Suprapubic skin (tissue), 4 donors: Measurements from ENCODE around the gene FRAT1. TPM values are rescaled to one million over a fixed set of nuclear protein-coding genes. Genes with fewer than 3 reads are reported as not detected.
A peak's percentile ranks its signal among the peaks of the same experiment; 100 is the strongest.
"Not testable (repeated sequence)": the region's sequence is repeated elsewhere in the genome, so short reads cannot be mapped to it uniquely, and the experiment has no call there.

Source experiments
- DNase-seq, 2 donors: peaks; one replicate each; pipeline ENCODE4 v3.0.0-alpha.2; 2019; ENCODE audit warnings: low spot score in 2 of 2
- H3K27ac ChIP-seq: fragments of 200-600 bp; sonication (generic); one replicate; pipeline ENCODE4 v1.5.1; 2019
- H3K27me3 ChIP-seq: fragments of 200-600 bp; sonication (generic); one replicate; pipeline ENCODE4 v1.5.1; 2019
- H3K36me3 ChIP-seq: fragments of 200-600 bp; sonication (generic); one replicate; pipeline ENCODE4 v1.5.1; 2019
- H3K4me1 ChIP-seq: fragments of 200-600 bp; sonication (generic); one replicate; pipeline ENCODE4 v1.5.1; 2019
- H3K4me3 ChIP-seq: fragments of 200-600 bp; sonication (generic); one replicate; pipeline ENCODE4 v1.5.1; 2019; ENCODE audit warnings: mild to moderate bottlenecking
- H3K9me3 ChIP-seq: fragments of 200-600 bp; sonication (generic); one replicate; pipeline ENCODE4 v1.5.1; 2019
- EP300 ChIP-seq: sonication (generic); formaldehyde crosslinking; IDR thresholded peaks from one replicate; pipeline ENCODE4 v1.6.1; 2017; ENCODE audit warnings: antibody characterized with exemption
- POLR2A ChIP-seq, 2 donors: fragments of 450-650 bp; IDR thresholded peaks; one replicate each; pipeline ENCODE4 v1.6.1; 2017; ENCODE audit warnings: antibody characterized with exemption in 2 of 2, mild to moderate bottlenecking in 2 of 2, moderate library complexity in 2 of 2
- POLR2AphosphoS5 ChIP-seq, 3 donors: sonication (generic); formaldehyde crosslinking; IDR thresholded peaks; one replicate each; pipeline ENCODE4 v1.6.1; 2017; ENCODE audit warnings: antibody characterized with exemption in 3 of 3
- WGBS: methylation state at CpG from one replicate; pipeline ENCODE4 v1.1.5; 2018; 5-methylcytosine and 5-hydroxymethylcytosine counted together
- total RNA-seq, 4 donors: library from RNA; depleted of rRNA; stranded (reverse); fragments of >200 nt; gene quantifications; one replicate each; pipeline ENCODE4 v1.1.0, GENCODE V29; 2016
- TF ChIP-seq, protein P1 (sequence below), 2 donors: fragments of 200-600 bp in 1 of 2; fragments of 450-650 bp in 1 of 2; sonication (generic) in 1 of 2; IDR thresholded peaks; one replicate each; pipeline ENCODE4 v1.5.1; 2016 to 2019; ENCODE audit warnings: antibody characterized with exemption in 2 of 2, mild to moderate bottlenecking in 1 of 2, moderate library complexity in 1 of 2

FRAT1 gene
- total RNA-seq, 4 donors from 2014 or later = 5.2 to 8.4 (median 7.2) TPM

DNA sequence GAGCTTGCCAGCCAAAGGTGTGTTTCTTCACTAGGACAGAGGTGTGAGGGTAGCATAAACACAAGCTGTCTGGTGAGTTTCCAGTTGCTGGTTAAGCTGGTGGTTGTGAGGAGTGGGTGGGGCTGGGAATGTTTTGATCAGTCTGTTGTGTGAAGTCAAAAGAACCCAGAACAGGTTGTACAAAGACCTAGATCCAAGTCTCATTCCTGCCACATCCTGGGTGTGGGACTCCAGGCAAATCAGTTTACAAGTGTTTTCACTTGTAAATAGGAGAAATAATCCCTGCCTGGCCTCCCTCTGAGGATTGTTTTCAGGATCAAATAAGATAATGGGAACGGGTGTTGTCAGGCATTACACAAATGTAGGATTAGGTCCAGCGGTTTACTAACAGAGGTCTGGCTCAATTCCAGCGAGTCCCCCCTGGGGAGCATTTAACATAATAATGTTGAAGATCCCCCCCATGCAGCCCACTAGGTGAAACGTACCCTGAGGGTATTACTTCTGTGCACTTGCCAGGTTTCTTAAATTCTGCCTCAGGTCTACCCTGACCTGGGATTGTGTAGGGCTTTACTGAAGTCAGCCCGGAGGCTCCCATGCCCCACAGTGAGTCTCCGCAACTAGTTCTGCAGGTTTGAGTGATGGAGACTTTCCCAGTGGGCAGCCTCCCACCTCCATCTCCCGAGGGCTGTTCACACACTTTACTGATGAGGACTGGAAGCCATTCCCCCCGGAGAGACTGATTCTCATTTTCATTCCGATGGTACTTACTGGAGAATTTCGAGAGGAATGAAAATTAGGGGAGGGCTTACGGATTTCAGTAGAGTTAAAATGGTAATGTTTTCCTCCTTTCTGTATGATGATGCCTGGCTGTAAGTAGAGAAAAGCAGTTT, 18.1 kb downstream of the FRAT1 start:
- Histone ChIP-seq H3K4me3 (peak overlapping the region; percentile 30), H3K9me3 (no peaks in the 10 kb centered on the region), H3K27me3 (no peaks in the 10 kb centered on the region), H3K4me1 (peaks cover 43% of the 10 kb centered on the region), H3K36me3 (no peaks in the 10 kb centered on the region), H3K27ac (peak overlapping the region; percentile 98)
- 21% methylated on average over 11 of the region's 11 CpGs for WGBS
- TF ChIP-seq, protein P1, sequence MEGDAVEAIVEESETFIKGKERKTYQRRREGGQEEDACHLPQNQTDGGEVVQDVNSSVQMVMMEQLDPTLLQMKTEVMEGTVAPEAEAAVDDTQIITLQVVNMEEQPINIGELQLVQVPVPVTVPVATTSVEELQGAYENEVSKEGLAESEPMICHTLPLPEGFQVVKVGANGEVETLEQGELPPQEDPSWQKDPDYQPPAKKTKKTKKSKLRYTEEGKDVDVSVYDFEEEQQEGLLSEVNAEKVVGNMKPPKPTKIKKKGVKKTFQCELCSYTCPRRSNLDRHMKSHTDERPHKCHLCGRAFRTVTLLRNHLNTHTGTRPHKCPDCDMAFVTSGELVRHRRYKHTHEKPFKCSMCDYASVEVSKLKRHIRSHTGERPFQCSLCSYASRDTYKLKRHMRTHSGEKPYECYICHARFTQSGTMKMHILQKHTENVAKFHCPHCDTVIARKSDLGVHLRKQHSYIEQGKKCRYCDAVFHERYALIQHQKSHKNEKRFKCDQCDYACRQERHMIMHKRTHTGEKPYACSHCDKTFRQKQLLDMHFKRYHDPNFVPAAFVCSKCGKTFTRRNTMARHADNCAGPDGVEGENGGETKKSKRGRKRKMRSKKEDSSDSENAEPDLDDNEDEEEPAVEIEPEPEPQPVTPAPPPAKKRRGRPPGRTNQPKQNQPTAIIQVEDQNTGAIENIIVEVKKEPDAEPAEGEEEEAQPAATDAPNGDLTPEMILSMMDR (IDR thresholded peaks at IDR 0.05) = no peak
- TF ChIP-seq POLR2AphosphoS5 (IDR thresholded peaks at IDR 0.05) = peak in 1 of 3 donors; percentile 38
- peak in 1 of 2 donors; percentile 80 for DNase-seq

DNA sequence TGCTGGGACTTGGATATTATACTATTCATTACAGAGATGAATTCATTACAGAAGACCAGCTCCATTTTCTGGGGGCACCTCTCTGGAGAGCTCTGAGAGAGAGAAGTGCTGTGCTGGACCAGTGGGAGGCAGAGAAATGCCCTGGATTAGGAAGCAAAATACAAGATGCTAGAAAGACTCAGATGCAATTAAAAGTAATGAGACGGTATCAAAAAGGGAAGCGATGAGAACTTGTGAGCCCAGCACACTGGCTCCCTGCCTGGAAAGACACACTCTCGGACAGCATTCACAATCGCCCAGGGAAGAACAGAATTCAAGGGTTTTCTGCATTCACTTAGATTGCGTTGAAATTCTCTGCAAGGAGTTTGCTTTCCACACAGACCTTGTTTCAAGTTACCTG, 19.0 kb downstream of the FRAT1 start:
- no peak for DNase-seq
- Histone ChIP-seq H3K4me3 (no peak overlapping the region), H3K36me3 (no peaks in the 10 kb centered on the region), H3K9me3 (no peaks in the 10 kb centered on the region), H3K27ac (peak overlapping the region; percentile 98), H3K4me1 (peaks cover 35% of the 10 kb centered on the region), H3K27me3 (no peaks in the 10 kb centered on the region)
- TF ChIP-seq EP300 (no peak), POLR2A (IDR thresholded peaks at IDR 0.05) (no peak), POLR2AphosphoS5 (IDR thresholded peaks at IDR 0.05) (no peak)
- TF ChIP-seq, protein P1 (IDR thresholded peaks at IDR 0.05) = no peak
- 37% methylated on average over 5 of the region's 5 CpGs for WGBS

DNA sequence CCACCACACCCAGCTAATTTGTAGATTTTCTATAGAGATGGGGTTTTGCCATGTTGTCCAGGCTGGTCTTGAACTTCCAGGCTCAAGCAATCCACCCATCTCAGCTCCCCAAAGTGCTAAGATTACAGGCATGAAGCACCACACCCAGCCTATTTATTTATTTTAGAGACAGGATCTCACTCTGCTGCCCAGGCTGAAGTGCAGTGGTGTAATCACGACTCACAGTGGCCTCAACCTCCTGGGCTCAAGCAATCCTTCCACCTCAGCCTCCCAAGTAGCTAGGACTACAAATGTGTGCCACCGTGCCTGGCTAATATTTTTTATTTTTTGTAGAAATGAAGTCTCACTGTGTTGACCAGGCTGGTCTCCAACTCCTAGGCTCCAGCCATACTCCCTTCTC, 22.3 kb downstream of the FRAT1 start:
- Histone ChIP-seq H3K9me3 (no peaks in the 10 kb centered on the region), H3K4me3 (no peak overlapping the region), H3K27me3 (no peaks in the 10 kb centered on the region), H3K36me3 (no peaks in the 10 kb centered on the region), H3K4me1 (peaks cover 19% of the 10 kb centered on the region), H3K27ac (no peak overlapping the region)
- TF ChIP-seq EP300 = no peak
- DNase-seq = no peak
- WGBS = 65% methylated on average over 2 of the region's 2 CpGs

DNA sequence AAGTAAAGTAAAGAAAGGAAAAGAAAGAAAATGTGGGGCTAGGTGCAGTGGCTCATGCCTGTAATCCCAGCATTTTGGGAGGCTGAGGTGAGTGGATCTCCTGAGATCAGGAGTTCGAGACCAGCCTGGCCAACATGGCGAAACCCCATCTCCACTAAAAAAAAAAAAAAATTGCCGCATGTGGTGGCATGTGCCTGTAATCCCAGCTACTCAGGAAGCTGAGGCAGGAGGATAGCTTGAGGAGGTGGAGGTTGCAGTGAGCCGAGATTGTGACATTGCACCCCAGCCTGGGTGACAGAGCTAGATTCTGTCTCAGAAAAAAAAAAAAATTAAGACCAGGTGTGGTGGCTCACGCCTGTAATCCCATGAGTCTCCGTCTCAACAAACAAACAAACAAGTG, 24.6 kb downstream of the FRAT1 start:
- H3K4me3 ChIP-seq, H3K9me3 ChIP-seq, H3K27me3 ChIP-seq, H3K4me1 ChIP-seq, H3K27ac ChIP-seq, H3K36me3 ChIP-seq, DNase-seq: not testable (repeated sequence)
- WGBS = 85% methylated on average over 6 of the region's 6 CpGs

DNA sequence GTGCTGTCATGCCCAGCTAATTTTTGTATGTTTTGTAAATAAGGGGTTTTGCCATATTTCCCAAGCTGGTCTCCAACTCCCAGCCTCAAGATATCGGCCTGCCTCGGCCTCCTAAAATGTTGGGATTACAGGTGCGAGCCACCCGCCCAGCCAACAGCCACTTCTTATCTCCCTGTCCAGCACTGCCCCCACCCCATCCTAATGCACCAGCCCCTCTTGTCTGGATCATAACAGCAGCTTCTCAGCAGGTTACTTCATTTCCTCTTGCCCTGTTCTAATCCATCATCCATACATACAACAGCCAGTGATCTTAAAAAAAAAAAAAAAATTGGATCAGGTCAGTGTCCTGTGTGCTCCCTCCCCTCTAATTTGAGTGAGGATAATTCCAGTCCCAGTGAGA, 28.2 kb downstream of the FRAT1 start:
- no peak for DNase-seq
- Histone ChIP-seq H3K4me1 (no peaks in the 10 kb centered on the region), H3K27me3 (no peaks in the 10 kb centered on the region), H3K36me3 (peaks cover 8% of the 10 kb centered on the region), H3K4me3 (no peak overlapping the region), H3K27ac (no peak overlapping the region), H3K9me3 (no peaks in the 10 kb centered on the region)
- WGBS = 91% methylated on average over 4 of the region's 4 CpGs
- TF ChIP-seq, protein P1 (IDR thresholded peaks at IDR 0.05) = no peak
- TF ChIP-seq POLR2AphosphoS5 (IDR thresholded peaks at IDR 0.05) (no peak), POLR2A (IDR thresholded peaks at IDR 0.05) (no peak), EP300 (no peak)

DNA sequence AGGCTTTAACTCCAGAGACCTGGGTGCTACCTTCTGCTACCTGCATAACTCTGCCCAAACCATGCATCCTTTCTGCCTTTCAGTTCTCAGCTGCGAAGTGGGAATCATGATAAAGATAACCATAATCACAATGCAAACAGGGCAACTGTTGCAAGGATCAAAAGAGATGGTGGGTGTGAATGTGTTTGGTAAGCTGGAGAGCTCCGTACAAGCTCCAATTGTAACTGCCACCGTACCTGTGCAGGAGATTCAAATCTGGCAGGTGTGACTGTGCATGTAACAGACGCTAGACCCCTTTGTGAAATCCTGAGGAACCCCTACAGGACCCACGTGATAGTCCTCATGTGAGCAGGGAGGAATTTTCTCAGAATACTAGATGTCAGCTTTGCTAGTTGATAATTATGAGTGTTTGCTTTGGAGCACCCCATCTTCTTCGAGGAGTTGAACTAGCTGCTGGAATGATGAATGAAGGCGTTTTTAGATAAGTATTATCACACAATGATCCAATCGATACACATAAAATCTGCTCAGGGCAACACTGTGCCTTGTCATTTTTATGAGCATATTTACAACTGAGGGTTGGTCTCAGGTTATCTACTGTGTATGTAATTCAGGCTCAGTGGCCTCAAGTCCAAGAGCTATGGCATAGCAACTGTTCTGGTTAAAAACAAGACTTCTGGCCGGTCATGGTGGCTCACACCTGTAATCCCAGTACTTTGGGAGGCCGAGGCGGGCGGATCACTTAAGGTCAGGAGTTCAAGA, 30.9 kb downstream of the FRAT1 start:
- no peak for DNase-seq
- H3K27ac ChIP-seq = no peak overlapping the region
- WGBS = 84% methylated on average over 12 of the region's 12 CpGs

More for the DNA sequence above, 30.9 kb downstream of the FRAT1 start:
- no peaks in the 10 kb centered on the region for H3K27me3 ChIP-seq
- H3K36me3 ChIP-seq = peaks cover 8% of the 10 kb centered on the region
- no peaks in the 10 kb centered on the region for H3K4me1 ChIP-seq
- no peak overlapping the region for H3K4me3 ChIP-seq
- TF ChIP-seq POLR2A (IDR thresholded peaks at IDR 0.05) = no peak
- TF ChIP-seq POLR2AphosphoS5 (IDR thresholded peaks at IDR 0.05) = no peak
- TF ChIP-seq EP300 = no peak
- TF ChIP-seq, protein P1 (IDR thresholded peaks at IDR 0.05) = no peak
- H3K9me3 ChIP-seq = no peaks in the 10 kb centered on the region
